ENCODE results near the gene RBM3. TPM values are rescaled to one million over a fixed set of nuclear protein-coding genes. Genes with fewer than 3 reads are reported as not detected.
A peak's percentile ranks its signal among the peaks of the same experiment; 100 is the strongest.
"Not testable (repeated sequence)": the region's sequence is repeated elsewhere in the genome, so short reads cannot be mapped to it uniquely, and the experiment has no call there.

Gene RBM3
- total RNA-seq, 1 experiment from 2014 or later: 314 TPM

GRCh38 chrX:48555731-48556325 is 18.5 kb upstream of the RBM3 start:
- H3K4me3 ChIP-seq; H3K4me1 ChIP-seq (replicated peaks); DNase-seq (ENCODE audit: low read depth in 1 of 2, low spot score in 2 of 2); H3K27ac ChIP-seq; H3K9me3 ChIP-seq (replicated peaks); H3K27me3 ChIP-seq (replicated peaks): not testable (repeated sequence)
- H3K36me3 ChIP-seq: peaks cover 16% of the 10 kb centered on the region

- Histone ChIP-seq H3K4me1 (replicated peaks) (no peaks in the 10 kb centered on the region), H3K27me3 (replicated peaks) (no peaks in the 10 kb centered on the region), H3K36me3 (peaks cover 16% of the 10 kb centered on the region), H3K9me3 (replicated peaks) (no peaks in the 10 kb centered on the region), H3K27ac (no peak overlapping the region), H3K4me3 (no peak overlapping the region)
- DNase-seq (ENCODE audit: low read depth in 1 of 2, low spot score in 2 of 2): peak in 1 of 2 experiments; percentile 4
Measured at GRCh38 chrX:48558271-48558670, 16.0 kb upstream of the RBM3 start.

GRCh38 chrX:48559636-48560035 is 14.6 kb upstream of the RBM3 start:
- Histone ChIP-seq H3K27me3 (replicated peaks) (no peaks in the 10 kb centered on the region), H3K27ac (no peak overlapping the region), H3K36me3 (peaks cover 16% of the 10 kb centered on the region), H3K4me1 (replicated peaks) (no peaks in the 10 kb centered on the region), H3K4me3 (no peak overlapping the region), H3K9me3 (replicated peaks) (no peaks in the 10 kb centered on the region)
- no peak for DNase-seq (ENCODE audit: low read depth in 1 of 2, low spot score in 2 of 2)

GRCh38 chrX:48560056-48560455 is 14.2 kb upstream of the RBM3 start:
- H3K4me3 ChIP-seq: no peak overlapping the region
- H3K9me3 ChIP-seq (replicated peaks): no peaks in the 10 kb centered on the region
- no peaks in the 10 kb centered on the region for H3K27me3 ChIP-seq (replicated peaks)
- no peak for DNase-seq (ENCODE audit: low read depth in 1 of 2, low spot score in 2 of 2)
- no peaks in the 10 kb centered on the region for H3K4me1 ChIP-seq (replicated peaks)
- H3K36me3 ChIP-seq: peaks cover 16% of the 10 kb centered on the region
- no peak overlapping the region for H3K27ac ChIP-seq

- Histone ChIP-seq H3K9me3 (replicated peaks) (no peaks in the 10 kb centered on the region), H3K27me3 (replicated peaks) (no peaks in the 10 kb centered on the region), H3K4me1 (replicated peaks) (no peaks in the 10 kb centered on the region), H3K27ac (no peak overlapping the region), H3K4me3 (no peak overlapping the region), H3K36me3 (peaks cover 16% of the 10 kb centered on the region)
- no peak for DNase-seq (ENCODE audit: low read depth in 1 of 2, low spot score in 2 of 2)
Measured at GRCh38 chrX:48560681-48561080, 13.6 kb upstream of the RBM3 start.

GRCh38 chrX:48569958-48570357 is 4.3 kb upstream of the RBM3 start:
- no peaks in the 10 kb centered on the region for H3K9me3 ChIP-seq (replicated peaks)
- peaks cover 5% of the 10 kb centered on the region for H3K4me1 ChIP-seq (replicated peaks)
- no peak for DNase-seq (ENCODE audit: low read depth in 1 of 2, low spot score in 2 of 2)
- no peaks in the 10 kb centered on the region for H3K27me3 ChIP-seq (replicated peaks)
- no peak overlapping the region for H3K27ac ChIP-seq
- peaks cover 7% of the 10 kb centered on the region for H3K36me3 ChIP-seq
- no peak overlapping the region for H3K4me3 ChIP-seq

GRCh38 chrX:48573690-48574269 is 504 bp upstream of the RBM3 start:
- Histone ChIP-seq H3K27ac (peak overlapping the region; percentile 100), H3K36me3 (peaks cover 45% of the 10 kb centered on the region), H3K4me3 (peak overlapping the region; percentile 82), H3K4me1 (replicated peaks) (peaks cover 14% of the 10 kb centered on the region), H3K27me3 (replicated peaks) (no peaks in the 10 kb centered on the region), H3K9me3 (replicated peaks) (no peaks in the 10 kb centered on the region)
- no peak for DNase-seq (ENCODE audit: low read depth in 1 of 2, low spot score in 2 of 2)

- Histone ChIP-seq H3K36me3 (peaks cover 56% of the 10 kb centered on the region), H3K4me1 (replicated peaks) (peaks cover 14% of the 10 kb centered on the region), H3K27me3 (replicated peaks) (0 out of 2 replicates have a peak, but pooled peaks cover 2% of the 10 kb centered on the region), H3K9me3 (replicated peaks) (no peaks in the 10 kb centered on the region), H3K27ac (no peak overlapping the region), H3K4me3 (peak overlapping the region; percentile 82)
- DNase-seq (ENCODE audit: low read depth in 1 of 2, low spot score in 2 of 2): no peak
Measured at GRCh38 chrX:48575642-48576041, 1.4 kb downstream of the RBM3 start.

- peaks cover 14% of the 10 kb centered on the region for H3K4me1 ChIP-seq (replicated peaks)
- H3K27me3 ChIP-seq (replicated peaks): 0 out of 2 replicates have a peak, but pooled peaks cover 2% of the 10 kb centered on the region
- H3K36me3 ChIP-seq: peaks cover 56% of the 10 kb centered on the region
- no peak for DNase-seq (ENCODE audit: low read depth in 1 of 2, low spot score in 2 of 2)
- H3K9me3 ChIP-seq (replicated peaks): no peaks in the 10 kb centered on the region
- H3K27ac ChIP-seq: no peak overlapping the region
- H3K4me3 ChIP-seq: peak overlapping the region; percentile 82
Measured at GRCh38 chrX:48576108-48576507, 1.8 kb downstream of the RBM3 start.

GRCh38 chrX:48578661-48579128 is 4.4 kb downstream of the RBM3 start:
- no peak overlapping the region for H3K27ac ChIP-seq
- H3K9me3 ChIP-seq (replicated peaks): no peaks in the 10 kb centered on the region
- peaks cover 56% of the 10 kb centered on the region for H3K36me3 ChIP-seq
- H3K4me3 ChIP-seq: no peak overlapping the region
- peak in 1 of 2 experiments; percentile 4 for DNase-seq (ENCODE audit: low read depth in 1 of 2, low spot score in 2 of 2)
- 0 out of 2 replicates have a peak, but pooled peaks cover 2% of the 10 kb centered on the region for H3K27me3 ChIP-seq (replicated peaks)
- H3K4me1 ChIP-seq (replicated peaks): peaks cover 12% of the 10 kb centered on the region

GRCh38 chrX:48579259-48579658 is 5.0 kb downstream of the RBM3 start:
- H3K36me3 ChIP-seq: peaks cover 56% of the 10 kb centered on the region
- H3K4me1 ChIP-seq (replicated peaks): peaks cover 9% of the 10 kb centered on the region
- H3K4me3 ChIP-seq: no peak overlapping the region
- H3K27me3 ChIP-seq (replicated peaks): 0 out of 2 replicates have a peak, but pooled peaks cover 2% of the 10 kb centered on the region
- no peaks in the 10 kb centered on the region for H3K9me3 ChIP-seq (replicated peaks)
- DNase-seq (ENCODE audit: low read depth in 1 of 2, low spot score in 2 of 2): no peak
- no peak overlapping the region for H3K27ac ChIP-seq

- Histone ChIP-seq H3K27ac (no peak overlapping the region), H3K27me3 (replicated peaks) (0 out of 2 replicates have a peak, but pooled peaks cover 2% of the 10 kb centered on the region), H3K4me1 (replicated peaks) (peaks cover 7% of the 10 kb centered on the region), H3K9me3 (replicated peaks) (no peaks in the 10 kb centered on the region), H3K36me3 (peaks cover 42% of the 10 kb centered on the region), H3K4me3 (no peak overlapping the region)
- no peak for DNase-seq (ENCODE audit: low read depth in 1 of 2, low spot score in 2 of 2)
Measured at GRCh38 chrX:48580662-48581061, 6.4 kb downstream of the RBM3 start.

- Histone ChIP-seq H3K4me1 (replicated peaks) (0 out of 2 replicates have a peak, but pooled peaks cover 3% of the 10 kb centered on the region), H3K27me3 (replicated peaks) (no peaks in the 10 kb centered on the region), H3K9me3 (replicated peaks) (no peaks in the 10 kb centered on the region), H3K27ac (no peak overlapping the region), H3K4me3 (no peak overlapping the region), H3K36me3 (peaks cover 1% of the 10 kb centered on the region; the same call in 1 of the 2 replicates)
- no peak for DNase-seq (ENCODE audit: low read depth in 1 of 2, low spot score in 2 of 2)
Measured at GRCh38 chrX:48584698-48585097, 10.4 kb downstream of the RBM3 start.

- Histone ChIP-seq H3K36me3 (no peaks in the 10 kb centered on the region), H3K27me3 (replicated peaks) (no peaks in the 10 kb centered on the region), H3K4me1 (replicated peaks) (peaks cover 22% of the 10 kb centered on the region), H3K9me3 (replicated peaks) (no peaks in the 10 kb centered on the region), H3K27ac (no peak overlapping the region), H3K4me3 (no peak overlapping the region)
- DNase-seq (ENCODE audit: low read depth in 1 of 2, low spot score in 2 of 2): no peak
Measured at GRCh38 chrX:48589482-48590162, 15.3 kb downstream of the RBM3 start.
